Upper lobe of right lung (tissue), 1 donor: ENCODE results near the gene MVD. TPM values are rescaled to one million over a fixed set of nuclear protein-coding genes. Genes with fewer than 3 reads are reported as not detected.
A peak's percentile ranks its signal among the peaks of the same experiment; 100 is the strongest.

ENCODE experiments used
- ATAC-seq: fragments of 200-7000 bp; cut with Tn5 transposase; one replicate; pipeline ENCODE4 v1.9.1; 2020; ENCODE audit warnings: mild to moderate bottlenecking, moderate library complexity
- DNase-seq: peaks from one replicate; pipeline ENCODE4 v3.0.0-alpha.2; 2020
- H3K27ac ChIP-seq: fragments of 200-600 bp; one replicate; pipeline ENCODE4 v1.8.0; 2022
- H3K27me3 ChIP-seq: fragments of 200-600 bp; one replicate; pipeline ENCODE4 v1.8.0; 2022; ENCODE audit warnings: mild to moderate bottlenecking
- H3K36me3 ChIP-seq: fragments of 200-600 bp; one replicate; pipeline ENCODE4 v1.8.0; 2022
- H3K4me1 ChIP-seq: fragments of 200-600 bp; one replicate; pipeline ENCODE4 v1.8.0; 2022
- H3K4me3 ChIP-seq: fragments of 200-600 bp; one replicate; pipeline ENCODE4 v1.8.0; 2022; ENCODE audit warnings: mild to moderate bottlenecking
- H3K9me3 ChIP-seq: fragments of 200-600 bp; one replicate; pipeline ENCODE4 v1.8.0; 2022
- CTCF ChIP-seq: fragments of 200-600 bp; IDR thresholded peaks from one replicate; pipeline ENCODE4 v1.8.0; 2022; ENCODE audit warnings: antibody characterized with exemption
- intact Hi-C: fragments of 100-400 bp; cut with DNase I; formaldehyde crosslinking; loops from one replicate; pipeline ENCODE4 v1.11.0; 2022
- total RNA-seq: library from RNA; stranded (reverse); fragmentation: NEBNext Ultra II Directional; extraction: Animal tissue kit (Norgen Biotek cat#: 25700); gene quantifications from one replicate; pipeline ENCODE4 v1.2.1, GENCODE V29; 2021
- donor health status: DM: no; HTN: yes; CAD: no; lungs with severe emphysema.

MVD gene
- total RNA-seq, 1 donor from 2014 or later = 104 TPM

DNA sequence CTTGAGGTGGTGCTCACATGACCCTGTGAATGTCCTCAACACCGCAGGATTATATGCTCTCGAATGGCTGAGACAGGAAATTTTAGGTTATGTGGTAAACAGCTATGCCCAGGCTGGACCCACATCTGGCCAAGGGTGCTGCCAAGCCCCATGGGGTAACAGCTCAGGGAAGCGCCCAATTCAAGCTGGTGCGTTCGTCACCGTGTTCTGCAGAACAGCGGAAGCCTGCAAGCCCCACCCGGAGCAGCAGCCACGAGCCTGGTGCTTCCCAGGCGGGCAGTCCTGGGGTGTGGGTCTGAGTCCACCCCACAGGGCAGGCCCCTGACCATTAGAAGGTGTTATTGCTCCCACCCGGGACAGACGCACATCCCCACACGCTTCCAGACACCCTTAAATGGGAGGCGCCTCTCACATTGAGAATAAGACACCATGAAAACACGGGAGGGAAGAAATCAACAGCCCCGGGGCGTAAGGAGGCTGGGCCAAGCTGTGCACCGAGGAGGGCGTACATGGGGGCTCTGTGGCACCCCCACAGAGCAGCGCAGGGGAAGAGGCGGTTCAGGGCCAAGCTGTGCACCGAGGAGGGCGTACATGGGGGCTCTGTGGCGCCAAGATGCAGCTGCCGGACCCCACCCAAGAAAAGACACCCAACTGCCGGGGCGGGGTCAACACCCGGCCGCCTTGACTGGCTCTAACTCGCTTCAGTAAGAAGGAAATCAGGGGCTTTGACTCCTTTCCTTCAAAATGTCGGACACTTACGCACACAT, 9.1 kb downstream of the MVD start:
- Histone ChIP-seq H3K27ac (no peak overlapping the region), H3K4me1 (peaks cover 21% of the 10 kb centered on the region), H3K36me3 (peaks cover 34% of the 10 kb centered on the region), H3K27me3 (no peaks in the 10 kb centered on the region), H3K4me3 (no peak overlapping the region), H3K9me3 (no peaks in the 10 kb centered on the region)
- TF ChIP-seq CTCF = no peak
- intact Hi-C loops = no loop called here
- no peak for ATAC-seq
- DNase-seq = no peak

DNA sequence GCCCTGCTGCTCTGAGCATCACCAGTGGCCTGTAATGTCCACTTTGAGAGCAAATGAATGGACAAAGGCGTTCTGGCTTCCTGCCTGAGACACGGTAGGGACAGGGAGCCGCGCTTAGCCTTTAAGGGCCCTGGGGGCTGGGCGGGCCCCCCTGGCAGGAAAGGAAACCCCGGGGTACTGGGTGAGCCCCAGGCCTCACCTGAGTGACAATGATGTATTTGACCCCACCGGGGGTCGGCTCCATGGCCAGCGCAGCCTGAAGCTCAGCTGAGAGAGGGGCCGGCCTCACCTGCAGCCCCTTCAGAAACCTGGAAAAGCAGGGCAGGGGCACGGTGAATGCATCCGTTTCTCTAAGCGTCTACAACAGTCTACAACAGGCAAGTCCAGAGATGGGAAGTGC, 9.8 kb downstream of the MVD start:
- Histone ChIP-seq H3K4me1 (peaks cover 21% of the 10 kb centered on the region), H3K9me3 (no peaks in the 10 kb centered on the region), H3K4me3 (no peak overlapping the region), H3K36me3 (peaks cover 34% of the 10 kb centered on the region), H3K27ac (no peak overlapping the region), H3K27me3 (no peaks in the 10 kb centered on the region)
- DNase-seq (no peak), ATAC-seq (no peak)
- intact Hi-C loops = no loop called here
- TF ChIP-seq CTCF = no peak

DNA sequence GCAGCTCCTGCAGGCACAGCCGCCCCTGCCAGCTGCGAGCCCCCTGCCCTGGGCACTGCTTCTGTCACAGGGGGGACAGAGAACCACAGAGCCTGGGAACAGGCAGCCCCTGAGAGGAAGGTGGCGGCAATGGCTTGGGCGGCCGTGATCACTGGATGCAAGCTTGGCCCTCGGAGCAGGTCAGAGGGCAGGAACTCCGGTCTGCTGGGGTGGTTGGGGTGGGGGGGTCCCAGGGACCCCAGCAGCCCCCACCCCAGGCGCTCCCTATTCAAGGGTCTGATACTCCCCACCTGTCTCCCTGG, 10.2 kb downstream of the MVD start:
- Histone ChIP-seq H3K4me3 (no peak overlapping the region), H3K27ac (no peak overlapping the region), H3K9me3 (no peaks in the 10 kb centered on the region), H3K36me3 (peaks cover 31% of the 10 kb centered on the region), H3K4me1 (peaks cover 21% of the 10 kb centered on the region), H3K27me3 (no peaks in the 10 kb centered on the region)
- ATAC-seq = no peak
- TF ChIP-seq CTCF = no peak
- peak; percentile 56 for DNase-seq
- intact Hi-C loops = no loop called here

DNA sequence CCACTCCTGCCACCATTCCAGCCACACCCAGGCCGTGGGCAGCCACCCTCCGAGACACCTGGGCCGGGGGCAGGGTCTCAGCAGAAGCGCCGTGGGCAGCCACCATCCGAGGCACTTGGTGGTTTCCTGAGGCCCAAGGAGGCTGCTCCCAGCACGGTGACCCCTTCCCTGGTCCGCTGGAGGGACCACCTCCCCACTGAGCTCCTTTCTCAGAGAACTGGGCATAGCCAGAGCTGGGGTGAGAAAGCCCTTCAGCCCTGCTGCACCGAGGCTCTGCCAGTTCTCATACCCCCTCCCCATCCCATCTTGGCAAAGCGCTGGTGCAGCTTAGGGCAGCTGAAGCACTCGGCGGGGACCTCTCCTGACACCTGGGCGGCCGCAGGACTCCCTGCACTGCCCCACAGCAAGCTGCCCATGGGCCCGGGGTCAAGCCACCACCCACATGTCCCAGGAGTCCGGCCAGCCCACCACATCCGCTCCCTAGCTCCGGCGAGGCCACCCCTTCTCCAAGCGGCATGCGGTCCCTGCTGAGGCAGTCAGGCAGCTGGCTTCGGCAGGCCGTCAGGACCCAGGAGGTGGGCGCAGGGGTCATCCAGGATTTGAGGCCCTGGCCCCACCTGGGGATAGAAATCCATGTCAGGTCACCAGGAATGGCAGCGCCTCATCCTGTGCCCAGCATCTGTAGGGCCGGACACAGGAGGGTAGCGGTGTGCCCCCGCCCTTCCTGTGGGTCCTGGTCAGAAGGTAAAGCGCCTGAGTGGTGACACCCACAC, 10.7 kb downstream of the MVD start:
- intact Hi-C loops = no loop called here
- no peak for TF ChIP-seq CTCF
- H3K27me3 ChIP-seq = no peaks in the 10 kb centered on the region
- ATAC-seq (no peak), DNase-seq (peak; percentile 66)
- H3K9me3 ChIP-seq = no peaks in the 10 kb centered on the region
- H3K4me3 ChIP-seq = no peak overlapping the region
- peaks cover 21% of the 10 kb centered on the region for H3K4me1 ChIP-seq
- H3K27ac ChIP-seq = peak overlapping the region; percentile 84
- H3K36me3 ChIP-seq = peaks cover 26% of the 10 kb centered on the region

DNA sequence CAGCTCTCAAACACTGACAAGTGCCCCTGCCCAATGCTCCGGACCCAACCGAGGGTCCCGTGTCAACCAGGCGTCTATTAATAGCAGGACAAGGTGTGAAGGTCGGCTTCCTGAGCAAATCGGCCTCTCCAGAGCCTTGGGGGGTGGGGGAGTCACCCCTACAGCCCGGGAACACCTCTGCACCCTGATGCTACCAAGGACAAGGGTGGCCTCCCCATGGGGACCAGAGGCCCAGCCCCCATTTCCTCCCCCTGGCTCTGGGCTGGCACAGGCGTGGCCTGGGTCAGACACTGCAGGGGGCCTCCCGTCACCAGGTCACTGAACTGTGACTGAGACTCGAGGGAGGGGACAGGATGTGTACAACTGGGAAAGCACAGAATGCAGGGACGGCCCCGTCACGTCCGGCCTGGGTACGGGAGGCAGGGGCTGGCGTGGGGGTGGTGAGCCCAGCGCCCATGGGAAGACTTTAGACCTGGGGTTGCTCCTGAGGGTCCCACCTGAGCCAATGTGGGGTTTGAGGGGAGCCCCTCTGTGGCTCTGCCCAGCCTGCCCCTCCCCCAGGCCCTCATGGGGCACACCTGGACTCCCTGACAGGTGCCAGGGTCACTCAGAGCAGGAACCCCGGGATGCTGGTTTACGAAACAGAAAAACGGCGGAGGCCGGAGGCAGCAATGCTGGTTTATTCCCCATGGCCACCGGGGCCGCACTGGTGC, 11.5 kb downstream of the MVD start:
- intact Hi-C loops = no loop called here
- Histone ChIP-seq H3K36me3 (peaks cover 21% of the 10 kb centered on the region), H3K4me1 (peaks cover 21% of the 10 kb centered on the region), H3K4me3 (peak overlapping the region; percentile 78), H3K27me3 (no peaks in the 10 kb centered on the region), H3K9me3 (no peaks in the 10 kb centered on the region), H3K27ac (peak overlapping the region; percentile 84)
- no peak for TF ChIP-seq CTCF
- ATAC-seq (peak; percentile 39), DNase-seq (peak; percentile 69)
